HG02588 (cell line): ENCODE measurements around the gene NFASC.

Source experiments
- ATAC-seq: cut with Tn5 transposase; IDR thresholded peaks from one replicate; pipeline ENCODE4 v1.9.1; 2021; ENCODE audit warnings: mild to moderate bottlenecking, moderate library complexity; ENCODE audit not compliant: unreplicated experiment

NFASC gene

GRCh38 chr1:204858363-204858821, 12.3 kb upstream of the NFASC start:
- ATAC-seq, result no peak

- no peak for ATAC-seq
Measured at GRCh38 chr1:204859861-204860267, 10.8 kb upstream of the NFASC start.

GRCh38 chr1:204863024-204863423, 7.6 kb upstream of the NFASC start:
- no peak for ATAC-seq

- no peak for ATAC-seq
Measured at GRCh38 chr1:204863730-204864129, 6.9 kb upstream of the NFASC start.

- no peak for ATAC-seq
Measured at GRCh38 chr1:204866051-204866596, 4.5 kb upstream of the NFASC start.

GRCh38 chr1:204867203-204867602, 3.5 kb upstream of the NFASC start:
- no peak for ATAC-seq

- no peak for ATAC-seq
Measured at GRCh38 chr1:204867666-204868339, 2.9 kb upstream of the NFASC start.

GRCh38 chr1:204868340-204868700, 2.3 kb upstream of the NFASC start:
- no peak for ATAC-seq

- ATAC-seq, result no peak
Measured at GRCh38 chr1:204869097-204869496, 1.6 kb upstream of the NFASC start.

GRCh38 chr1:204871405-204872037, 859 bp downstream of the NFASC start:
- ATAC-seq, result no peak

- ATAC-seq, result no peak
Measured at GRCh38 chr1:204872262-204872881, 1.7 kb downstream of the NFASC start.

- ATAC-seq, result no peak
Measured at GRCh38 chr1:204873176-204873575, 2.5 kb downstream of the NFASC start.

GRCh38 chr1:204873714-204874113, 3.1 kb downstream of the NFASC start:
- no peak for ATAC-seq

GRCh38 chr1:204874274-204874673, 3.6 kb downstream of the NFASC start:
- ATAC-seq, result no peak

GRCh38 chr1:204875255-204875654, 4.6 kb downstream of the NFASC start:
- ATAC-seq, result no peak

GRCh38 chr1:204878621-204879234, 8.1 kb downstream of the NFASC start:
- ATAC-seq, result no peak

GRCh38 chr1:204879351-204879750, 8.7 kb downstream of the NFASC start:
- ATAC-seq, result no peak

GRCh38 chr1:204880906-204881305, 10.2 kb downstream of the NFASC start:
- no peak for ATAC-seq

- ATAC-seq, result no peak
Measured at GRCh38 chr1:204882479-204882878, 11.8 kb downstream of the NFASC start.

- no peak for ATAC-seq
Measured at GRCh38 chr1:204883405-204883804, 12.7 kb downstream of the NFASC start.

GRCh38 chr1:204885288-204885711, 14.6 kb downstream of the NFASC start:
- no peak for ATAC-seq
